ENCODE measurements around the gene CACNA2D3.

CACNA2D3 gene

DNA sequence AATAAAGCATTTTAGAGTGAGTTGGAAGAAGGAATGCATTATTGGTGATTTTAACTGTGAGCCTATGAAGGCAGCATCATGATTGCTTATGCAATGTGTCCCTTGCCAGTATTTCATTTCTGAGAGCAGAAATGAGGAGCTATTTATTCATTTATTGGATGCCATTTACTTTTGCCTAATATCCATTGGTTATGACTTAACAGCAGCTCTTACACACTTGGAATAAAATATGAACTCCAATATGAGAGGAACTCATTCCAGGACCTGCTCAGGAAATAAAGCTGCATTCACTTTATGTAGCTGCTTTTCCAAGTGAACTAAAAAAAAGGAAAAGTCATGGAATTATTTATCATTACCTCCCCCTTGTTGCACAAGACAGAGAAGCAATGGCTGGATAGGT is 525.4 kb downstream of the CACNA2D3 start:
- H3K4me3 Mint-ChIP-seq = no peak overlapping the region
- no peak overlapping the region for H3K27ac Mint-ChIP-seq
- H3K9me3 Mint-ChIP-seq = peaks cover 24% of the 10 kb centered on the region
- no peaks in the 10 kb centered on the region for H3K4me1 Mint-ChIP-seq (ENCODE audit: low read depth)
- H3K27me3 Mint-ChIP-seq = no peaks in the 10 kb centered on the region
- intact Hi-C loops (cut with micrococcal nuclease) = no loop called here
- H3K36me3 Mint-ChIP-seq (ENCODE audit: low read depth) = no peaks in the 10 kb centered on the region

DNA sequence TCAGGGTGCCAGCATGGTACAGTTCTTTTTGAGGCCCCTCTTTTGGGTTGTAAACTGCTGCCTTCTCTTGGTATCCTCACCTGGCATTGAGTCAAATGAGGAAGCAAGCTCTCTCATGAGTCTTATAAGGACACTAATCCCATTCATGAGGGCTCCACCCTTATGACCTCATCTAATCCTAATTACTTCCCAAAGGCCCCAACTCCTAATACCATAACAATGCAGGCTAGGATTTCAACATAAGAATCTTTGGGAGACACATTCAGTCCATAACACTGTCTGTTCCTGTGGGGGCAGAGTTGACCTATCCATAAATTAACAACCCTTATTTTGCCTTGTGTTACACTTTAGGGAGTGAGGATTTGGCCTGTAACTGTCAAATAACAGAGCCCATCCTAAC is 527.2 kb downstream of the CACNA2D3 start:
- Mint-ChIP-seq H3K9me3 (peaks cover 26% of the 10 kb centered on the region), H3K27me3 (no peaks in the 10 kb centered on the region), H3K4me1 (ENCODE audit: low read depth) (no peaks in the 10 kb centered on the region), H3K27ac (no peak overlapping the region), H3K36me3 (ENCODE audit: low read depth) (no peaks in the 10 kb centered on the region), H3K4me3 (no peak overlapping the region)
- intact Hi-C loops (cut with micrococcal nuclease) = no loop called here

DNA sequence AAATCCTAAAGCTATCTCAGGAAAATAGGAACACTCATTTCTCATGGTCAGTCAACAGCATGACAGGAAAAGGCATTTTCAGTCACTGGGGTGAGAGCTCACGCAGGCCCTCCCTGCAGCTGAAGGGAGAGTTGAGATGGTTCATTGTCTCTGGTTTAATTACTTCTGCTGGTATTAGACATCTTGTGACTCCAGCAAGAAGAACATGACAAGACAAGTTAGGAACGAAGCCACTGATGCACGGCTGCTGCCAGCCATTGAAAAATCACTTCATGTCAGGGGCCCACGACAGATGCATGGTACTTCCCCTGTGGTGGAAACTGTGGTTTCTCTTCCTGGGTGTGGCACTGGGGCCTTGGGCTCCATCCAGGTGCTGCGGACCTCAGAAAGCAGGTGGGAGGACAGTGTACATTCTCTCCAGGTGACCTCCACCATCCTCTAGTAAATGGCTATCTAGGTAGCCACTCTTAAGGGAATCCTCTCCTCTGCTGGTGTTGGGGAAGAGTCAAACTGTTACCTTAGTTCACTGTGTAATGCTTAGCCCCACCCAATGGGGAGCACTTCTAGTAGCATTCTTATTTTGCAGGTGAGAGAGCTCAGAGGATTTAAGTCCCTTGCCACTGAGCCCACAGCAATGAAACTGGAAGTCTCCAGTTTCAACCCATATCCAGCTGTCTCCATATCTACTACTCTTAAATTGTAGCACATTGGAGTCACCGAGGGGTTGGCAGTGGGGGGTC is 531.3 kb downstream of the CACNA2D3 start:
- Mint-ChIP-seq H3K27ac (no peak overlapping the region), H3K4me1 (ENCODE audit: low read depth) (no peaks in the 10 kb centered on the region), H3K27me3 (no peaks in the 10 kb centered on the region), H3K36me3 (ENCODE audit: low read depth) (no peaks in the 10 kb centered on the region), H3K4me3 (no peak overlapping the region), H3K9me3 (peaks cover 9% of the 10 kb centered on the region)
- intact Hi-C loops (cut with micrococcal nuclease) = no loop called here

DNA sequence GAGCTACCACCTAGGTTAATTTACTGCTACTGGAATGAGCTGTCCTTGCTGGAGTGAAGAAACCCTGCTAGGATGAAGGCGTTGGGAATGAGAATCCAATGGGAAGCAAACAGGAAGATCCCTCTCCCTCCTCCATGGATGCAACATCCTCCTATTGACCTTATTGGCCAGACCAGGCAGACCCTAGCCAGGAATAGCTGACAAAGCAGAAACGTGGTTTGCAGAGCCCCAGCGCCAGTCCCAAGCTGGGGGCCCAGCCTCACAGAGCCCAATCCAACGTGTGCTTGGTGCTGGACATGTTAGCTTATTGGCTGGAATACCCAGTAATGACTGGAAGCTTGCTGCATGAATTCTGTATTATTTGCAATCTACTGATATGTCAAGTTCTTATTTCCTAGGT is 532.4 kb downstream of the CACNA2D3 start:
- Mint-ChIP-seq H3K9me3 (peaks cover 9% of the 10 kb centered on the region), H3K27me3 (no peaks in the 10 kb centered on the region), H3K4me3 (no peak overlapping the region), H3K27ac (no peak overlapping the region), H3K4me1 (ENCODE audit: low read depth) (no peaks in the 10 kb centered on the region), H3K36me3 (ENCODE audit: low read depth) (no peaks in the 10 kb centered on the region)
- intact Hi-C loops (cut with micrococcal nuclease) = no loop called here

DNA sequence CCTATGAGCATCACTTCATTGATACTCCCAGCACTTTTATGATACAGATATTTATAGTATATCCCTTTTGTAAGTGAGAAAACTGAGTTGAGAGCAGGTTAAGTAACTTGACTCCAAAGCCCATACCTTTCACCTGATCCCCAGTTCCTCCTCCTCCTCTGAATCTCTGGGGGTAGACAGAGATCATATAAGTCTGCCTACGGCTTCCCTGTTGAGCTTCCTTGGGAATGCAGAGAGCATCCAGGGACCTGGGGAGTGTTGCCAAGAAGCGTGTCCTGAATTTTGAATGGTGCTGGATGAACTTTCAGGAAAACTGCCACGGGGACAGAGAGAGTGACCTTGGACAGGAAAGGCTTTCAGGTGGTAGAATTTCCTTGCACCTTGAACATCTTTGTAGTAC is 537.0 kb downstream of the CACNA2D3 start:
- H3K4me3 Mint-ChIP-seq = no peak overlapping the region
- H3K27me3 Mint-ChIP-seq = no peaks in the 10 kb centered on the region
- no peak overlapping the region for H3K27ac Mint-ChIP-seq
- H3K4me1 Mint-ChIP-seq (ENCODE audit: low read depth) = no peaks in the 10 kb centered on the region
- no peaks in the 10 kb centered on the region for H3K36me3 Mint-ChIP-seq (ENCODE audit: low read depth)
- H3K9me3 Mint-ChIP-seq = no peaks in the 10 kb centered on the region
- intact Hi-C loops (cut with micrococcal nuclease) = no loop called here

DNA sequence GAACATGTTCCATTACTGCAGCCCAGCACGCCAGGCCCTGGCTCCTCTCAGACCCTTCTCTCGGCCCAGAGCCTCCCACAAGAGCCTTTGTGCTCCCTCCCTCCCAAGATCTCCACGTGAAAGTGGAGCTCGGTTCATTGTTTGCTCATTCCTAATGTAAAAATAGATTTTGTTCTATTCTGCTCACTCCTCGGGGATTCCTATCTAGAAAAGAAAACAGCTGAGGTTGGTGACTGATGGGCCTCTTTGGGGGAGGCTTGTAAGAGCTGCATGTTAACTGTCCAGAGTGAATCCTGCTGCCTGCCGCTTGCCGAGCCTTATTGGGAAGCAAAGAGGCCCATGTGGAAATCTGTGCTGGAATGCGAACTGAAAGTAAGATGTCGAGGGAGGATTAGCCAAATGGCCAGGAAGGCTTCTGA is 538.4 kb downstream of the CACNA2D3 start:
- Mint-ChIP-seq H3K27ac (no peak overlapping the region), H3K4me3 (no peak overlapping the region), H3K36me3 (ENCODE audit: low read depth) (no peaks in the 10 kb centered on the region), H3K9me3 (no peaks in the 10 kb centered on the region), H3K4me1 (ENCODE audit: low read depth) (no peaks in the 10 kb centered on the region), H3K27me3 (no peaks in the 10 kb centered on the region)
- intact Hi-C loops (cut with micrococcal nuclease) = no loop called here

DNA sequence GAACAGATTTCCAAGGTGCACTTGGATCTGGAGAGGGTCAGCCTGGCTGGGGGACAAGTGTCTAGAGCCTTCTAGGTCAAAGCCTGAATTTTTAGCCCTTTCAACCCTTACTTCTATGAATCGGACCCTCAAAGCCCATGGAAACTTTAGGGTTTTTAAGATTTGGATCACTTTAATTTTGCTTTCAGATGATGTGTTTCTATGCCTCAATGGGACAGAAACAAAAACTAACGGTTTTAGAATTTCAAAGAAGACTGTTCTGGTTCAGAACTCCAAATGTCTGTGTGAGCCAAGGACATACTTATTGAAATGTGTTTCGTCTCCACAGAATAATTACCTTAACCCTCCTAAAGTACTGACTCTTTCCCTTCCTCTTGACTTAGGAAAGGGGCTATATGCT is 538.8 kb downstream of the CACNA2D3 start:
- H3K4me3 Mint-ChIP-seq = no peak overlapping the region
- H3K4me1 Mint-ChIP-seq (ENCODE audit: low read depth) = no peaks in the 10 kb centered on the region
- H3K27ac Mint-ChIP-seq = no peak overlapping the region
- H3K36me3 Mint-ChIP-seq (ENCODE audit: low read depth) = no peaks in the 10 kb centered on the region
- intact Hi-C loops (cut with micrococcal nuclease) = no loop called here
- H3K9me3 Mint-ChIP-seq = no peaks in the 10 kb centered on the region
- H3K27me3 Mint-ChIP-seq = no peaks in the 10 kb centered on the region

DNA sequence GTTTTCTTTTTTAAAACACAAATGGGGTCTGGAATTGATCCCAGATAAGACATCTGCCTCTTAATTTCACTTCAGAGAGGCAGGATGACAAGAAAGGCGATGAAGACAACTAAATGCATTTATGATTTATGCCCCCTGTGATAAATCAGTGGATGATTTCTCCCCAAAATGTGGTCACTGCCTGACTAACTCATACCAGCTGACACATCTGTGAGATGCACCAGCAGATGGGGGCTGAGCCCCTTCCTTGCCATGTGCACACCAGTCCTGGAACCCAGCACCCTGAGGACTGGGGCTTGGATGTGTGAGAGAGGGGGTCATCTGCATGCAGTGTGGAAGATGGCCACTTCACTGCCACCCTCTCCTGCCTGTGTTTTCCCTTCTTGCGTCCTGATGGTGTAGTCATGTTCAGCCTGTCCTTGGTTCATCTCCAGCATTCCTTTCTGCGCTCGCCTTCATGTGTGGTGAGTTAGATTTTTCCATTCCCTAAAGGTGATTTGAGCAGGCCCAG is 541.2 kb downstream of the CACNA2D3 start:
- intact Hi-C loops (cut with micrococcal nuclease) = no loop called here
- H3K36me3 Mint-ChIP-seq (ENCODE audit: low read depth) = no peaks in the 10 kb centered on the region

DNA sequence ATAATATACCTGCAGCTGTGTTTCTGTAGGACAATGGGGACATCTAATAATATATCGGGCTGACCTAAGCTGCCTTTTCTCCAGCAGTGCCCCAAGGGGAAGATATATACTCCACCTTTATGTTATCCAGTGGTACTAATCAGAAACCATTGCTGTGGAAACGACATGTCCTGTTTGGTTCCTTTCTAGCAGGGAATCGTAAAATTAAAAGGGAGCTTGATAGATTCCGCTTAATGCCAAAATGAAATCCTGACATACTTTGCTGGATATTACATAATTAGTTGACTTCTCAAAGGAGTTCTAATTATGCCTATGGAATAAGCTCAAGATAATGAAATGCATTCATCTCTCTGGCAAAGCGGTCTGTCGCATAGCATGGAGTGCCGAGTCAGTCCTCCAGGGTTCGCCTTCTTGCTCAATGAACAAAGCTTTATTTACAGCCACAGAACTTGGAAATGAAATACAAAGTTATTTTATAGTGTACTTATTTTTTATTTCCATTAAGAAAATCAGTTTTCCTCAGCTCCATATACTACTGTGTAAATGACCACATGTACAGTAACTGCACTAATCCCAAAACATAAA is 542.8 kb downstream of the CACNA2D3 start:
- no peaks in the 10 kb centered on the region for H3K36me3 Mint-ChIP-seq (ENCODE audit: low read depth)
- no peaks in the 10 kb centered on the region for H3K4me1 Mint-ChIP-seq (ENCODE audit: low read depth)
- no peaks in the 10 kb centered on the region for H3K9me3 Mint-ChIP-seq
- H3K27ac Mint-ChIP-seq = no peak overlapping the region
- H3K27me3 Mint-ChIP-seq = no peaks in the 10 kb centered on the region
- H3K4me3 Mint-ChIP-seq = no peak overlapping the region
- intact Hi-C loops (cut with micrococcal nuclease) = no loop called here

More for the DNA sequence above, 541.2 kb downstream of the CACNA2D3 start:
- H3K4me1 Mint-ChIP-seq (ENCODE audit: low read depth) = no peaks in the 10 kb centered on the region
- H3K27me3 Mint-ChIP-seq = no peaks in the 10 kb centered on the region
- H3K9me3 Mint-ChIP-seq = no peaks in the 10 kb centered on the region
- H3K4me3 Mint-ChIP-seq = no peak overlapping the region
- H3K27ac Mint-ChIP-seq = no peak overlapping the region

DNA sequence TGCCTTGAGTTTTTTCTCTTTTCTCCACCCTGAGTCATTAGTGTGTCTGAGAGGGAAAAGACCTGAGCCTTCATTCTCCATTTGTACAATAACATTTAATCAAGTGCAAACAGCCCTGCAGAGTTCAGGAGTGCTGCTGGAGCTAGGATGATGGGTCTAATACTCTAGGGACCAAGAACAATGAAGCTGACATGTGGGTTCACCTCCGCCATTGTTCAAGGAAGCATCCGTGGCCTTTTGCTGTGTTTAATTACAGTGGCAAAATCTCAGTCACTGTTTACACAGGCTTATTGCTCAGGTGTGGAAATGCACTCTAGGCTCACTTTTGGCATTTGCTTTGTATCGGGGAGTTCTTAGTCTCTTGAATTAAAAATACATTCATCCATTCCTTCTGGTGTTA is 545.9 kb downstream of the CACNA2D3 start:
- Mint-ChIP-seq H3K4me3 (no peak overlapping the region), H3K27ac (no peak overlapping the region), H3K27me3 (no peaks in the 10 kb centered on the region), H3K36me3 (ENCODE audit: low read depth) (no peaks in the 10 kb centered on the region), H3K9me3 (no peaks in the 10 kb centered on the region), H3K4me1 (ENCODE audit: low read depth) (no peaks in the 10 kb centered on the region)
- intact Hi-C loops (cut with micrococcal nuclease) = no loop called here

DNA sequence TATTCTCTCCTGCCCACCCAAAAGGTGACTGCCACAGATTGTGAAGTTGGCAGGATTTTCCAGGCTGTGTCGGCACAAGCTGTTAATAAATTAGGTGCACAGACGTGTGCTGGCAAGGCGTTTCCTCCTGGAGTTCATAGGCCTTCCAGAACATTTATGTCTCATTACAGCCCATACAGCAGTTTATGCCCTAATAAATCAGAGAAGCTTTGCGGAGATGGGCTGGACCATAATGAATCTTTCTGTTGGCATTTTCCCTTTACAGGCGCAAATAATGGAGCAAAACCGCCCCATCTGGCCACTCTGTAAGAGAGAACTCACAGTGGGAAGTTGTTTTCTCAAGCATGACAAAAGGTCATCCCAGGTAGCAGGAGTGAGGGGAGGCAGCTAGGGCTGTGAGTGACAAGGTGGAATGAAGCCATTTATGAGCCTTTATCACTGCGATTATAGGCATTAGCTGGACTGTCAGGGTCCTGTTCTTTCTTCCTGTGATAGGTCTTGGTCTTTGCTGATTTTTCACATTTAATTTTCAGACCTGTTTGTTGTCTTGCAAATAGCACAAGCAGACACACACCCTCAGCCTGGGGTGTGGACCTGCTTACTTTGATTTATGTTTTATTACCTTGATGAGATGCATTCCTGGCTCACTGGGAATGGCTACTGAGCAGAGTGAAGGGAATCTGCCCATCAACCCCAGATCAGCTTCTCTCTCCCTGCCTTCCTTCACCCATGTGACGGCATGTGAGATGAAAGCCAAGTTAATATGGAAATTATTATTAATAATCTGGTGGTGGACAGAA is 548.0 kb downstream of the CACNA2D3 start:
- intact Hi-C loops (cut with micrococcal nuclease) = no loop called here
- H3K27ac Mint-ChIP-seq = no peak overlapping the region
- no peaks in the 10 kb centered on the region for H3K4me1 Mint-ChIP-seq (ENCODE audit: low read depth)
- H3K27me3 Mint-ChIP-seq = no peaks in the 10 kb centered on the region
- no peaks in the 10 kb centered on the region for H3K36me3 Mint-ChIP-seq (ENCODE audit: low read depth)
- no peak overlapping the region for H3K4me3 Mint-ChIP-seq
- peaks cover 10% of the 10 kb centered on the region for H3K9me3 Mint-ChIP-seq

DNA sequence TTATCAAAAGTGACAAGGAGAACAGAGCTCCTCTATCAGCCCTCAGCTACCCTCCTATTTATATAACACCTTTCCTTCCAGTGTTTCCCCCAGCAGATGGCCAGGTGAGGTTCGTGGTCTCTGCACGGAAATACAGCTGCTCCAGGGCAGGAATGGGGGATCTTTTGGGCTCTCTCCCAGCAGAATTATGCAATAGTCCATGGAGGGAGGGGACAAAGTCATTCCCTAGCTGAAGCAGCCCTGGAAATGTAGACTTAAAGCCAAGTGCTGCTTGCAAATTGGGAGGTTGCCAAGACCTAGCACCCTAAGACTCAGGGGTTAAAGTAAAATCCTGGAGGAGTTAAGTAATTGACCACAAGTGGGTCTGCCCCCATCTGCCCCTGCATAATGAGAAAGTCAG is 549.2 kb downstream of the CACNA2D3 start:
- peaks cover 10% of the 10 kb centered on the region for H3K9me3 Mint-ChIP-seq
- intact Hi-C loops (cut with micrococcal nuclease) = no loop called here
- no peak overlapping the region for H3K4me3 Mint-ChIP-seq
- no peak overlapping the region for H3K27ac Mint-ChIP-seq
- no peaks in the 10 kb centered on the region for H3K4me1 Mint-ChIP-seq (ENCODE audit: low read depth)
- no peaks in the 10 kb centered on the region for H3K36me3 Mint-ChIP-seq (ENCODE audit: low read depth)
- no peaks in the 10 kb centered on the region for H3K27me3 Mint-ChIP-seq

DNA sequence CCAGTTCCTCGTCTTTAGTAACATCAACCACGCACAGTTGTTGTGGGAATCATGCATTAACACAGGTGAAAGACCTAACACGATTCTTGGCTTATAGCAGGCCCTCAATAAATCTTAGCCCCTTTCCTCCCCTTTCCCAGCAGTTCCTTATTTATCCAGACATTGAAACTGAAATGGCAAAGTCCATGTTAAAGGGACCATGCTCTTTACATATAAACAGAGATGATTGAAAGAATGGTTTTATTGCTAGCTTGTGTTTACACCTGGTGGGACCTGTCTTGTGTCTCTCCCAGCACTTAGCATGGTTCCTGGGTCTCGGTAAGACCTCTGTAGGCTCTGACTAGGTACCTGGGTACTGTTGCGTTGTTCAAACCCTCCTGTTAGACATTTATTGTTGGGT is 553.7 kb downstream of the CACNA2D3 start:
- H3K27ac Mint-ChIP-seq = no peak overlapping the region
- peaks cover 22% of the 10 kb centered on the region for H3K9me3 Mint-ChIP-seq
- H3K27me3 Mint-ChIP-seq = no peaks in the 10 kb centered on the region
- H3K36me3 Mint-ChIP-seq (ENCODE audit: low read depth) = no peaks in the 10 kb centered on the region
- H3K4me1 Mint-ChIP-seq (ENCODE audit: low read depth) = no peaks in the 10 kb centered on the region
- H3K4me3 Mint-ChIP-seq = no peak overlapping the region
- intact Hi-C loops (cut with micrococcal nuclease) = no loop called here

DNA sequence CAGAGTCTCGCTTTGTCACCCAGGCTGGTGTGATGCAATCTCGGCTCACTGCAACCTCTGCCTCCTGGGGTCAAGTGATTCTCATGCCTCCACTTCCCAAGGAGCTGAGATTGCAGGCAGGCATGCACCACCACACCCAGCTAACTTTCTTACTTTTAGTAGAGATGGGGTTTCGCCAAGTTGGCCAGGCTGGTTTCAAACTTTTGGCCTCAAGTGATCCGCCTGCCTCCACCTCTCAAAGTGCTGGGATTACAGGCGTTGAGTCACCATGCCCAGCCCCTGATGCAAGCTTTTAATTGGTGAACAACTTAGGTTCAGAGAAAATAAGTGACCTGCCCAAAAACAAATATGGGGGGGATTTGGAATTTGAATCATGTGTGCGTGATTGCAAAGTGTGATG is 559.4 kb downstream of the CACNA2D3 start:
- Mint-ChIP-seq H3K4me1 (ENCODE audit: low read depth) (no peaks in the 10 kb centered on the region), H3K9me3 (peaks cover 12% of the 10 kb centered on the region), H3K36me3 (ENCODE audit: low read depth) (no peaks in the 10 kb centered on the region), H3K27me3 (no peaks in the 10 kb centered on the region), H3K27ac (no peak overlapping the region), H3K4me3 (no peak overlapping the region)
- intact Hi-C loops (cut with micrococcal nuclease) = no loop called here

All from dendritic cell treated with granulocyte-macrophage colony-stimulating factor and Interleukin-4, amounts not matched to agents 40 ng/mL and 50 ng/mL, for 4 days (primary cell).